ENCODE data around the gene DLL1.

DLL1 gene

GRCh38 chr6:170295510-170296422 lies 4.9 kb upstream of the DLL1 start:
- DNase-seq: no peak

GRCh38 chr6:170294813-170295509 lies 4.1 kb upstream of the DLL1 start:
- no peak for DNase-seq

DNA sequence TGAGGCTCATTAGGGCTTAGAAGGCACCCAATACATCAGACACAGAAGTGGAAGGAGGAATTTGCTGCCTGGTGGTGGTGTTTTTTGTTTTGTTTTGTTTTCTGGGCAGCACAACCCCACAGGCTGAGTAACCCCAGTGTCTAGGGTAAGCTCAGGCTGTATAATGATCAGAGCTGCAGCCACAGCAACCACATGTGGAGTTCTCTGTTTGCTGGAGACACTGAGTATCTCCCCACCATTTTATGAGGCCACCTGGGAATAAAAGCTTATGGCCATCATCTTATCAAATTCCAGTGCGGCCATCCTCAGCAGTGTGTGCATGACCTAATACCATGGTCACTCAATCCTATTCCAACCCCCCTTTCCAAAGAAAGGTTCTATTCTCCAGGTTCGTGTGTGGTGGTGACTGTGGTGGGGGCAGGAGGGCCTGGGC lies 3.4 kb upstream of the DLL1 start:
- DNase-seq: no peak

DNA sequence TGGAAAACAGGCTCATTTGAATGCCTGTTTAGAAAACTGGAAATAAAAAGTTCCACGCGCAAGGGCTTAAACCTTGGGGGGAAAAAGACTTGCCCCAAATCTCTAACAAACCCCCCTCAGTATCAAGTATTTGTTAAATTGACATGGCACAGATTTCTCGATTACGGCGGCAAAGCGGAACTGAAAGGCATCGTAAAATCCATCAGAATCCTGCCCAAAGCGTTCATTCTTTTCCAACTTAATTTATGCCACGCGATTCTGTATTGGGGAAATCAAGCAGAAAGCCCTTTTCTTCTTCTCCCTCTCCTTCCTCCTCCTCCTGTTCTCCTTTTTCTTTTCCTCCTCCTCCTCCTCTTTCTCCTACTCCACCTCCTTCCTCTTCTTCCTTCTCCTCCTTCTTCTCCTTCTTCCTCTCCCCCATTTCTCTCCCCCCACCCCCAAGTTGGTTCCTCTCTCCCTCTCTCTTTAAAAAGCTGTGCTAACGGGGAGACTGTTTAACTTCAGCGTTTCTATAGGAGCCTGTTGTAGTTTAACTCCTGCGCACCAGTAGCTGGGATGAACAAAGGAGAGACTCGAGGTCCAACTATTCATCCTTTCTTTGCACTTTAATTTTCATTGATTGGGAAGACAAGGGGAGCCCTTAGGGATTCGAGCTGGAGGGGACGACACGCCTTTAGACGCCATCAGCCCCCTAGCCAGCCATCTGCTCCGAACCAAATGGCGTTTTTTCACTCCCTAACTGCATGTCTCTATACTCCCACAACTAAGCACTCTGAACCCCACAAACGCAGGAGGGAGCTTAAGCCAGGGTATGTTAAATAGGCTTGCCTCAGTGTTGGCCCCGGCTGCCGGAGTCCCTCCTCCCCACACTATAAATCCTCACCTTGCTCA lies 2.7 kb upstream of the DLL1 start:
- DNase-seq: no peak

- no peak for DNase-seq
Observed at GRCh38 chr6:170292407-170293158, 1.7 kb upstream of the DLL1 start.

DNA sequence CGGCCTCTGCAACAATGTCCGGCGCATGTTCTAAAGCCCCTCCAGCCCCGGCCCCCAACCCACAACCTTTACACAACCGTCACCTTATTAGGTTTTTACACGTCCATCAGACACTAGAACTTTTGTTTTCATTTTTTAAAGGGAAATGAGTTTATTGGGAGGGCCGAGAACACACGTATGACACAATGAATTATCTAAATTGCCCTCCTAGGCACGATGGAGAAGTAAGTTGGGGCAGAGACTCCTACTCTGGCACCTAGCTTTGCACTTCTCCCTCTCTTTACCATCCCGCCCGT lies 1.2 kb upstream of the DLL1 start:
- no peak for DNase-seq

DNA sequence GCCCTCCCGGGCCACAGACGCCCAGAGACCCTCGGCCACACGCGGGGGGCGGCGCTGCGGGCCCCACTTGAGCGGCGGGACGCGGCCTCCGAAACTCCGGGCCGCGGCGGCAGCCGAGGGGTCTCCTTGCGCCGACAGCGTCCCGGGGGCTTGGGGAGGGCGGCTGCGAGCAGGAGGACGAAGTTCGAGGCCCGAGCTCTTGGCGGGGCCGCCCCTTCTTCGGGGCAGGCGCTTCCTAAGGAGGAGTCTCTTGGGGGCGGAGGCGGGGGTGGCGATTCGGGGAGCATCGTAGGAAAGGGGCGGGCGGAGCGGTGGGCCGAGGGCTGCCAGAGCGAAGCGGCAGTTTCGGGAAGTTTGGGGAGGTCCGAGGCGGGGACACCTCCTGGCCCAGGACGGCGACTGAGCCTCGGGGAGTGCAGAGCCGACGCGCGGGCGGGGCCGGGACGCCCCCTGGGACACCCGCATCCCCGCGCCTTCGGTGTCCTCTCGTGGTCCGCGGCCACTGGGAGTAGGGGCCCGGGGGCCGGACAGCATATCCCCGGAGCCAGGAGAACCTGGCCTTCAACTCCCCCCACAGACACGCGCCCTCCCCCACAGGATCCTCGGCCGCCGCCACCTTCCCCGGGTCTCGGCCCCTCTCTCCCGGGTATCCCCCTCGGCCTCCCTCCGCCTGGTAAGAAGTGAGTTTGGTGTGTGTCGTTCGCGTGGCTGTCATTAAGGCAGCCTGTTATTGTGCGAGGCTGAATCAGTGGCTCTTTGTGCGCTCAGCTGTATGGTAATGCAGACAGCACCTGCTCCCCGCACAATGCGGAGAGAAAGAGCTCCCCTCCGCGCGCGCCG lies 613 bp upstream of the DLL1 start:
- peak; percentile 25 for DNase-seq

GRCh38 chr6:170289951-170290295 lies 955 bp downstream of the DLL1 start:
- no peak for DNase-seq

GRCh38 chr6:170289180-170289931 lies 1.5 kb downstream of the DLL1 start:
- DNase-seq: no peak

- no peak for DNase-seq
Observed at GRCh38 chr6:170288852-170289179, 2.1 kb downstream of the DLL1 start.

- no peak for DNase-seq
Observed at GRCh38 chr6:170288091-170288631, 2.7 kb downstream of the DLL1 start.

- DNase-seq: no peak
Observed at GRCh38 chr6:170287371-170287876, 3.5 kb downstream of the DLL1 start.

DNA sequence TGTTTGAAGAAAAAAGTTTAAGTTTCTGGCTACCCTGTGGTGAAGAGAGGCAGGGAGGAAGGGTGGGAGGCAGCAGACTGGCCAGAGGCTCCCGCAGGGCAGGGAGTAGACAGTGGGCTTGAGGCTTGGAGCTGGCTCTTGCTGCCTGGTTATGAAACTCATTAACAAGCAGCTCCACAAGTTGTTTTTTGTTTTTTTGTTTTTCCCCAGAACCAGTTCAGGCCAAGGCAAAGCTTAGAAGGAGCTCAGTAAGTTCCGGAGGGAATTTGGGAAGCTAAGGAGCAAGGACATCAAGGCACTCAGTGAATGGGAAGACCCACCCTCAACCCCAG lies 4.0 kb downstream of the DLL1 start:
- DNase-seq: no peak

DNA sequence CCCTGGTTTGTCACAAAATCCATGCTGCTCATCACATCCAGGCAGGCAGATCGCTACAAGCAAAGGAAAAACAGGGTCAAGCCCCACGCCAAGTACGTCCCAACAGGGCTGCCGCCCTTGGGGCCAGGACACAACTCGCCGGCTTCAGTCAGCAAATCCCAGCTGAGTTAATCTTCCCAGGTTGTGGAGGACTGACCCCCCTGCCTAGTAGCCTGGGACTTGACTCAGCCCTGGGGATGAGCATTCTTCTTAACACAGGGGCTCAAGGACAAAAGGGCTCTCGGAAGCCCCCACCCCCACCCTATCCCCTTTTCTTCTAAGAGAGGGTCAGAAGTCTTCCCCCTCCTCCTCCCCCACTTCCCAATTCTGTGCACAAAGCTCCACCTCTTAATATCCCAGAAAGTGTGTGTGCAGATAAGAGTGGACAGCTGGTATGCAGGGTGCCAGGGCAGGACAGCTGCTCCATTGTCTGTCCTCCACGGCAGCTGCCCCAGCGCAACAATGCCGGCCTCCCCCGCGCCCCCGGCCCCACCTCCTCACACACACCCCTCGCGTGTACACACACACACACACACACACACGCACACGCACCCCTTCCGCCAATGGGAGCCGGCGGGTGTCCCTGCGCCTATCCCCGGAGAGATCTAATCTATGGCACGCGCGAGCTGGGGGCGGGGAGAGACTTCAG lies 4.5 kb downstream of the DLL1 start:
- no peak for DNase-seq

DNA sequence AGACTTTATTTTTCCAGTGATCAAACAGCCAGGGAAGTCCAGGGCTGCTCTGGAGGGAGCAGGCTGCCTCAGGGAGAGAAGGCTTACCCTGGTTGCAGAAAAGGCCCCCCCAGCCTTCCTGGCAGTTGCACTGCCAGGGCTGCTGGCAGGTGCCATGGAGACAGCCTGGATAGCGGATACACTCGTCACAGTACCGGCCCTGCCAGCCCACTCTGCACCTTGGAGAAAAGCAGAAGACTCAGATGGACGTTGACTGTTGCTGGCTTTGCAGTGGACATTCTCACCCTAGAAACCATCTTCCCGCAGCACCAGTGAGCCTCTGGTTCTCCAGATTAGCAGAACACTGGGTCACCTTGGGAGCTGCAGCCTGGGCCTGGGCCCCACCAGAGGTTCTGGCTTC lies 5.4 kb downstream of the DLL1 start:
- no peak for DNase-seq

- no peak for DNase-seq
Observed at GRCh38 chr6:170284866-170285469, 5.9 kb downstream of the DLL1 start.

GRCh38 chr6:170284126-170284773 lies 6.6 kb downstream of the DLL1 start:
- DNase-seq: no peak

- no peak for DNase-seq
Observed at GRCh38 chr6:170283212-170284081, 7.4 kb downstream of the DLL1 start.

Data from HCEC 1CT (cell line).